Neural progenitor cell (in vitro differentiated cells): Measurements from ENCODE around the gene HMGCR.

Source experiments
- EZH2phosphoT487 ChIP-seq: fragments of 200-600 bp; sonication (generic); IDR thresholded peaks from 2 replicates; pipeline ENCODE4 v1.6.1; 2017; ENCODE audit warnings: antibody characterized with exemption
- TF ChIP-seq, protein P1 (sequence below): fragments of 200-600 bp; sonication (generic); IDR thresholded peaks from 2 replicates; pipeline ENCODE4 v1.5.1; 2017; ENCODE audit warnings: antibody characterized with exemption, mild to moderate bottlenecking

DNA sequence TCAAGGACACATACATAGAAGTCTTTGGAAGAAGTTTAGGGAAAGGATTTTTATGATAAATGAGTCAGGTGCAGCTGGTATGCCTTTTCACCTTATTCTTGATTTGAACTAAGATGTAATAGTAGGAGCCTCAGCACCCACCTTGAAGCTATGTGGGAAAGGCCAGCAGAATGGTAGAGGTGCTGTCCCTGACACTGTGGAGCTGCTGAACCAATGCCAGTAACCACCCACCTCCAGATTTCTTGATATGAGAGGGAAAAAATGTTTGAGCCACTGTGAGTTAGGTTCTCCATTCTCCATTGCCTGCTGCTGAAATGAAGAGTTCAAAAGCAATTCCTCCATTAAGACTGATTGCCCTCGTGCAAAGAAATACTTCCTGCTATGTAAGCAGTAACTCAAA is 12.2 kb upstream of the HMGCR start:
- TF ChIP-seq, protein P1, sequence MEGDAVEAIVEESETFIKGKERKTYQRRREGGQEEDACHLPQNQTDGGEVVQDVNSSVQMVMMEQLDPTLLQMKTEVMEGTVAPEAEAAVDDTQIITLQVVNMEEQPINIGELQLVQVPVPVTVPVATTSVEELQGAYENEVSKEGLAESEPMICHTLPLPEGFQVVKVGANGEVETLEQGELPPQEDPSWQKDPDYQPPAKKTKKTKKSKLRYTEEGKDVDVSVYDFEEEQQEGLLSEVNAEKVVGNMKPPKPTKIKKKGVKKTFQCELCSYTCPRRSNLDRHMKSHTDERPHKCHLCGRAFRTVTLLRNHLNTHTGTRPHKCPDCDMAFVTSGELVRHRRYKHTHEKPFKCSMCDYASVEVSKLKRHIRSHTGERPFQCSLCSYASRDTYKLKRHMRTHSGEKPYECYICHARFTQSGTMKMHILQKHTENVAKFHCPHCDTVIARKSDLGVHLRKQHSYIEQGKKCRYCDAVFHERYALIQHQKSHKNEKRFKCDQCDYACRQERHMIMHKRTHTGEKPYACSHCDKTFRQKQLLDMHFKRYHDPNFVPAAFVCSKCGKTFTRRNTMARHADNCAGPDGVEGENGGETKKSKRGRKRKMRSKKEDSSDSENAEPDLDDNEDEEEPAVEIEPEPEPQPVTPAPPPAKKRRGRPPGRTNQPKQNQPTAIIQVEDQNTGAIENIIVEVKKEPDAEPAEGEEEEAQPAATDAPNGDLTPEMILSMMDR = no peak
- no peak for TF ChIP-seq EZH2phosphoT487
